A549 (cell line): ENCODE measurements around the gene SVIL. TPM values are rescaled to one million over a fixed set of nuclear protein-coding genes. Genes with fewer than 3 reads are reported as not detected.
"Not testable (repeated sequence)": the region's sequence is repeated elsewhere in the genome, so short reads cannot be mapped to it uniquely, and the experiment has no call there.

Source experiments
- ATAC-seq, 2 experiments: fragments of 200-7000 bp in 1 of 2; fragments of >200 bp in 1 of 2; cut with Nextera tagmentation in 1 of 2; cut with Tn5 transposase in 1 of 2; 3 replicates each; pipeline versions ENCODE4 v1.8.0 to v1.9.1; 2018 to 2020; ENCODE audit warnings: mild to moderate bottlenecking in 1 of 2, moderate library complexity in 1 of 2
- CTCF ChIA-PET: fragments of 300-600 bp; sonication (Branson Sonifier 250); formaldehyde crosslinking; extraction: SDS; loops from one replicate; lab custom pipeline; 2021; ENCODE audit warnings: antibody characterized with exemption, inconsistent platforms; lab: Yijun Ruan, JAX
- POLR2A ChIA-PET: fragments of 350-600 bp; formaldehyde crosslinking; extraction: SDS; loops from one replicate; lab custom pipeline; 2021; ENCODE audit warnings: antibody characterized with exemption, inconsistent platforms; lab: Yijun Ruan, JAX
- DNase-seq, 2 experiments: peaks; one replicate each; pipeline versions ENCODE4 v3.0.0 to v3.0.0-alpha.2; 2011 to 2016; ENCODE audit warnings: low read depth in 1 of 2, low spot score in 1 of 2
- FAIRE-seq: peaks from 2 replicates; lab custom pipeline; 2011; peaks lifted over from hg19 to GRCh38; lab: Jason Lieb, UNC
- H3K27ac ChIP-seq, 2 experiments: fragments of >200 bp; sonication (Bioruptor Twin); formaldehyde crosslinking; 3 replicates each; pipeline ENCODE4 v1.5.1; 2016 to 2017
- H3K4me1 ChIP-seq: fragments of >200 bp; sonication (Bioruptor Twin); formaldehyde crosslinking; 3 replicates; pipeline ENCODE4 v1.6.1; 2016
- H3K4me2 ChIP-seq: fragments of >200 bp; sonication (Bioruptor Twin); formaldehyde crosslinking; 3 replicates; pipeline ENCODE4 v1.6.1; 2016
- H3K4me3 ChIP-seq: fragments of >200 bp; sonication (Bioruptor Twin); formaldehyde crosslinking; 3 replicates; pipeline ENCODE4 v1.5.1; 2016
- H3K9me3 ChIP-seq: fragments of >200 bp; sonication (Bioruptor Twin); formaldehyde crosslinking; 3 replicates; pipeline ENCODE4 v1.6.1; 2016
- FOXS1 ChIP-seq: fragments of 250-450 bp; sonication (Bioruptor Pico); IDR thresholded peaks from 2 replicates; pipeline ENCODE4 v1.5.0; 2020; ENCODE audit warnings: mild to moderate bottlenecking, moderate library complexity
- HOXB5 ChIP-seq: fragments of 250-450 bp; sonication (Bioruptor Pico); IDR thresholded peaks from 2 replicates; pipeline ENCODE4 v1.5.0; 2020; ENCODE audit warnings: mild to moderate bottlenecking, moderate library complexity
- MAFK ChIP-seq: fragments of 450-650 bp; IDR thresholded peaks from 2 replicates; pipeline ENCODE4 v1.6.1; 2014; ENCODE audit not compliant: partially characterized antibody
- RAD21 ChIP-seq, 2 experiments: fragments of >200 bp in 1 of 2; sonication (Bioruptor Twin) in 1 of 2; formaldehyde crosslinking in 1 of 2; IDR thresholded peaks in 1 of 2; conservative IDR thresholded peaks in 1 of 2; 2 replicates in 1 of 2; 3 replicates in 1 of 2; pipeline ENCODE4 v1.6.1; 2012 to 2018; ENCODE audit warnings: inconsistent platforms in 1 of 2
- WGBS: methylation state at CpG from one replicate; pipeline ENCODE4 v1.1.6; 2017; ENCODE audit errors: missing lambda C conversion rate; 5-methylcytosine and 5-hydroxymethylcytosine counted together
- polyA plus RNA-seq, 4 experiments: library from polyadenylated mRNA; depleted of rRNA in 3 of 4; stranded (reverse); fragments of >200 nt; fragmentation: RNase III in 1 of 4; extraction: RNeasy Plus Mini Kit Qiagen cat#74134 plus additional on column Dnase treatment in 1 of 4; gene quantifications; 2 replicates in 3 of 4; 3 replicates in 1 of 4; pipeline ENCODE4 v1.2.3, GENCODE V29; 2011 to 2017
- TF ChIP-seq, protein P1 (sequence below): fragments of 150-350 bp; IDR thresholded peaks from 2 replicates; pipeline ENCODE4 v1.6.1; 2014; ENCODE audit warnings: low read depth, mild to moderate bottlenecking, low read length

The SVIL gene
- polyA plus RNA-seq, 2 of the 4 experiments (the other 2 are of a cell fraction) = 12.0 to 20.4 TPM

DNA sequence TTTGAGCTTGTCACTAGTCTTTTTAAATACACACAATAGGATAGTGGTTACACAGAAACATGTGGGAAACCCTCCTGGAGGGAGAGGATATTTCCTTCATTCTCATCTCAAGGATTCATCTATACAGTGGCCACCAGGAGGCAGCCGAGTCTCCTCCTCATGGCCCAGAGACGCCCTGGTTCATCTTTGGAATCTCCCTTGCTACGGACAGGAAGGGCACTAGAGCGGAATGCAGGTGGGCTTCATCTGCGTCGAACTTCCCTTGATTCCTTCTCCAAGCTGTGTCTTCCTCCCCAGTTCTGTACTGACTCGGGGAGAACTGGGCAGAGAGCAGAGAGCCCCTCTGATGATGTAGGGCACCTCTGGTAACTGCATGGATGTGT is 146.9 kb downstream of the SVIL start:
- H3K4me2 ChIP-seq, DNase-seq, H3K9me3 ChIP-seq, POLR2A ChIA-PET, FAIRE-seq, H3K4me3 ChIP-seq, H3K27ac ChIP-seq, H3K4me1 ChIP-seq: not testable (repeated sequence)
- CTCF ChIA-PET = interaction anchor here (0.7 to 3.0 kb wide), 4 partner anchors 9 to 21 kb away, joined by 3 to 22 read pairs (median 4); no protein-coding TSS in a partner anchor
- WGBS = 79% methylated on average over 7 of the region's 7 CpGs
- peak; percentile 80 to 86 for ATAC-seq

DNA sequence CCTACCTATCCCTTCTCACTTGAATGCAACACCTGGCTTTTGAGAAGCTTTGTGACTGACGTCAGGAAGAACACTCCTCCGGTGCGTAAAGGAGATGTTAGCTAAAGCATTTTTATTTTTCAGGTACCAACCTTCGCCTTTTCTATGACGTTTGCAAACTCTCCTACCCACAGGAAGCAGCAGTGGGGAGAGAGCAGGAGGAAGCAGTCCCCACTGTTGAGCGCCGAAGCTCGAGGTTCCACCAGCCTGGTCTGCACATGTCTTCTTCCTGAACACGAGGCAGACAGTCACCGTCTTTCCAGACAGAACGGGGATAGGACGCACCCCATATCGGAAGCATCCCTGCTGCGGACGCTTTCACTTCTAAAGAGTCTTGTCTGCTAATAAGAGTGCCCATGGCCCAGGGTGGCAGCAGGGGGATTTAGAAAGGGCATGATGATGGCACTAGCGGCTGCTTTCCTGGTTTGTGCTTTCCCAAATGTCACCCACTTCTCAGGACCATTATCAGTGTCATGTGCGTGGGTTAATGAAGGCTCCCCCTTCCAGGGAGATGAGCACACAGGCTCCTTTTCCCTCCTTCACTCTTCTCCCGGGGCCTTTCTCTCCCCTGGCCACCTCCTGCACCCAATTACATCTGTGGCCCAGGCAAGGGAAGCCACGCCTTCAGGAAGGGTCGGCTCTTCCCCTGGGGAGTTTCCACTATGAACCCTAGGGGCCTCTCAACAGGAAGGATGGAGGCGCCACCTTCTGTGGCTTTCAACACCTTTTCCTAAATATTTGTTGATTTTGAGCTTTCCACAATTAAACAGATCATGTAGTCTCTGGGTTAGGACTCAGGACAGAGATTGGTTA is 147.5 kb downstream of the SVIL start:
- H3K9me3 ChIP-seq, H3K4me3 ChIP-seq, H3K4me1 ChIP-seq, POLR2A ChIA-PET, ATAC-seq, DNase-seq, H3K4me2 ChIP-seq, H3K27ac ChIP-seq: not testable (repeated sequence)
- CTCF ChIA-PET = interaction anchor here (1.1 to 3.0 kb wide), 2 partner anchors 9 to 370 kb away, joined by 3 to 22 read pairs; no protein-coding TSS in a partner anchor
- FAIRE-seq = peak; percentile 59
- 89% methylated on average over 21 of the region's 21 CpGs for WGBS

DNA sequence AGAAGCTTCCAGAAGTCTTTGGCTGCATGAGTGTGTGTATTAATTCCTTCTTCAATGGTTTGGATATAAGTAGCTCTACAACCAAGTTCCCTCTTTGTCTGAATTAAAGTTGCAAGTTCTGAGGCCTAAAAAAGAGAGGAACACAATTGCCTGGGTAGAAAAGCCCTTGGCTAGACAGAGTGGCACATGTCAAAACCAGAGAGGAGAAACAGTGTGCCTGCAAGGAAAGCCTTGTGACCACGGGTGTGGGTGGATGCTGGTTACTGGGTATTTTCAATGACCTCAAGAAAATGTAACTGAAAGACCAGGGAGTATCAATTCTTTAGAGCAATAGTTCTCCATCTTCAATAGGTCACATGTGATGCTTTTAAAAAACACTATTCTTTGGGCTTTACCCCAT is 148.3 kb downstream of the SVIL start:
- H3K27ac ChIP-seq = no peak overlapping the region
- FAIRE-seq (no peak), DNase-seq (no peak), ATAC-seq (no peak)
- POLR2A ChIA-PET = no interaction called here
- no peaks in the 10 kb centered on the region for H3K9me3 ChIP-seq
- WGBS = 85% methylated on average over 1 of the region's 1 CpG
- TF ChIP-seq FOXS1 (CRISPR knock-in tag) = no peak
- TF ChIP-seq, protein P1, sequence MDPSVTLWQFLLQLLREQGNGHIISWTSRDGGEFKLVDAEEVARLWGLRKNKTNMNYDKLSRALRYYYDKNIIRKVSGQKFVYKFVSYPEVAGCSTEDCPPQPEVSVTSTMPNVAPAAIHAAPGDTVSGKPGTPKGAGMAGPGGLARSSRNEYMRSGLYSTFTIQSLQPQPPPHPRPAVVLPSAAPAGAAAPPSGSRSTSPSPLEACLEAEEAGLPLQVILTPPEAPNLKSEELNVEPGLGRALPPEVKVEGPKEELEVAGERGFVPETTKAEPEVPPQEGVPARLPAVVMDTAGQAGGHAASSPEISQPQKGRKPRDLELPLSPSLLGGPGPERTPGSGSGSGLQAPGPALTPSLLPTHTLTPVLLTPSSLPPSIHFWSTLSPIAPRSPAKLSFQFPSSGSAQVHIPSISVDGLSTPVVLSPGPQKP = no peak
- TF ChIP-seq HOXB5 (CRISPR knock-in tag) = no peak
- no peak overlapping the region for H3K4me3 ChIP-seq
- no peak overlapping the region for H3K4me2 ChIP-seq
- H3K4me1 ChIP-seq = no peaks in the 10 kb centered on the region
- CTCF ChIA-PET = interaction anchor here (0.6 to 3.0 kb wide), 3 partner anchors 10 to 371 kb away, joined by 3 to 22 read pairs (median 3); no protein-coding TSS in a partner anchor

DNA sequence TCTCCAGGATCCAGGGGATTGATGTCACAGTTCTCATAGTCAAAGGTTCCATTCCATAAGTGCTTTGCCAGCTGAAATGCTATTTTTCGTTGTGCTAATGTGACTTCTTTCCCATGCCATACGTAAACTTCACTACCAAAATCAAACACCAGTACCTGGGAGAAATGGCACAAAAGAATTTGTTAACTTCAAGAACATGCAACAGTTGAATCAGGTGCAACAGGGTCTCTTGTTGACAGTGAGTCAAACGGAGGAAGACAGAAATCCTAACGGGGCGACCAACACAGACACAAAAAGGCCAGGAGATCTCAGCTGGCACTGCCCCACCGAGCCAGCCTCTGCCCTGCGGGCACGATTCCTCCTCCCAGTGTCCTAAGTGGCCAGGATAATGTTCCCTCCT is 150.1 kb downstream of the SVIL start:
- H3K9me3 ChIP-seq, CTCF ChIA-PET, POLR2A ChIA-PET, DNase-seq, H3K4me3 ChIP-seq, ATAC-seq, H3K4me1 ChIP-seq, H3K4me2 ChIP-seq, H3K27ac ChIP-seq: not testable (repeated sequence)
- 87% methylated on average over 8 of the region's 8 CpGs for WGBS
- peak; percentile 18 for FAIRE-seq

DNA sequence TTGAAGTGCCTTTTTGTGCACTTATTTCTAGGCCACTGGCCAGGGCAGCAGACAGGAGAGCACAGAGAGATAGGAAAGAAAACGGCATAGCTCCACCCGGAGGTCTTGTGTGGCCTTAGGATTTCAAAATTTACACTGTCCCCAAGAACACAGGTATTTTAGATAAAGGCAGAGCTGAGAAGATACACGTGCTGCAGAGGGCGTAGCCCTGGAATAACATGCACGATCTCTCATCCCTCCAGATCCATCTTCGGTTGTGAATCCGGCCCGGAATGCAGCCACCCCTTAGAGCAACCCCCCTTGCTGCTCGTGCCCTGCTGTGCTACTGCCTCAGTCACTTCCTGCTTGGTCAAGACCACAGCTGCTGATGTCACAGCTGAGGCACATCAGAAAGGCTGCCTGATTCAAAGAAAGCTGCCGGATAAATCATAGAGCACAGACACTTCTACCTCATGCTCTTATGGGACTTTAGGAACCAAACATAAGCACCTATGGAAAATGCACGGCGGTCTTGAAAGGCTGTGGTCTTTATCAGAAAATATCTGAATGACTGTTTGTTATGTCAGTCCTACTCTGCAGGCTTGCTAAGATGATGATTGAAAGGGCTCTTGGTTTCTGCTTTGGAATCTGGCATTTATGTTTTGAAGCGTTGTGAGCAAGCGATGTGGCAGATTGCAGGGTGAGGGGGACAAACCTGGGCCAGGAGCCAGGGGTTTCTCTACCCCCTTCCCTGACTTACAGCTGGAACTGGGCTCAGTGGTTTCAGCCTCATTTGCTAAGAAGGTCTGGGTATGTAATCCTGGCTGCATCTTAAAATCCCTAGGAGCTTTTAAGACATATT is 152.0 kb downstream of the SVIL start:
- POLR2A ChIA-PET = interaction anchor here (0.7 kb wide), 1 partner anchor 1041 kb away, joined by 4 read pairs; no protein-coding TSS in a partner anchor
- H3K4me1 ChIP-seq = no peaks in the 10 kb centered on the region
- TF ChIP-seq RAD21 (conservative IDR thresholded peaks at IDR 0.05 in 1 of 2, IDR thresholded peaks at IDR 0.05 in 1 of 2) = 0 out of 5 replicates have a peak, but pooled peaks of 1 of the 2 experiments have one; percentile 8
- TF ChIP-seq MAFK = no peak
- CTCF ChIA-PET = interaction anchor here (1.0 to 2.0 kb wide), 8 partner anchors 9 to 819 kb away, joined by 3 to 15 read pairs (median 3); no protein-coding TSS in a partner anchor
- FAIRE-seq (no peak), DNase-seq (no peak), ATAC-seq (peak; percentile 38 to 41; a peak in 3 of 6 replicates)
- H3K4me3 ChIP-seq = no peak overlapping the region
- no peak overlapping the region for H3K4me2 ChIP-seq
- no peak overlapping the region for H3K27ac ChIP-seq
- H3K9me3 ChIP-seq = no peaks in the 10 kb centered on the region
- WGBS = 83% methylated on average over 14 of the region's 14 CpGs
